DND-41 (cell line): ENCODE data around the gene SH3RF3.

Experiments used
- ATAC-seq: fragments of 200-7000 bp; cut with Tn5 transposase; 3 replicates; pipeline ENCODE4 v1.9.1; 2021; ENCODE audit warnings: low read depth; ENCODE audit not compliant: insufficient read depth
- DNase-seq: peaks from one replicate; pipeline ENCODE4 v3.0.0-alpha.2; 2020
- H2AFZ ChIP-seq: 2 replicates; pipeline ENCODE4 v1.6.0; 2012; ENCODE audit warnings: low read depth, low read length
- H3K27ac ChIP-seq: 2 replicates; pipeline ENCODE4 v1.5.1; 2012; ENCODE audit warnings: low read length, inconsistent platforms
- H3K27me3 ChIP-seq: fragments of 200-600 bp; sonication (generic); 2 replicates; pipeline ENCODE4 v1.6.0; 2012; ENCODE audit warnings: low read length, mild to moderate bottlenecking, inconsistent platforms; ENCODE audit not compliant: insufficient read depth, poor library complexity
- H3K36me3 ChIP-seq: 2 replicates; pipeline ENCODE4 v1.5.1; 2012; ENCODE audit warnings: low read length, inconsistent platforms; ENCODE audit not compliant: insufficient read depth
- H3K4me1 ChIP-seq: 2 replicates; pipeline ENCODE4 v1.5.1; 2012; ENCODE audit warnings: mild to moderate bottlenecking, low read length; ENCODE audit not compliant: insufficient read depth
- H3K4me2 ChIP-seq: 2 replicates; pipeline ENCODE4 v1.6.0; 2012; ENCODE audit warnings: mild to moderate bottlenecking, moderate library complexity, low read length, inconsistent platforms; ENCODE audit not compliant: insufficient read depth
- H3K4me3 ChIP-seq, 2 experiments: fragments of 200-600 bp in 1 of 2; shearing (Covaris generic) in 1 of 2; 2 replicates each; pipeline ENCODE4 v1.5.1; 2012 to 2016; ENCODE audit warnings: inconsistent platforms in 2 of 2, low read length in 2 of 2, mild to moderate bottlenecking in 2 of 2, low read depth in 1 of 2, moderate library complexity in 1 of 2
- H3K79me2 ChIP-seq: 2 replicates; pipeline ENCODE4 v1.6.0; 2012; ENCODE audit warnings: low read length, inconsistent platforms; ENCODE audit not compliant: insufficient read depth
- H3K9ac ChIP-seq: 2 replicates; pipeline ENCODE4 v1.6.0; 2012; ENCODE audit warnings: low read depth, mild to moderate bottlenecking, inconsistent platforms, low read length, moderate library complexity
- H3K9me3 ChIP-seq: 2 replicates; pipeline ENCODE4 v1.5.1; 2012; ENCODE audit warnings: low read length, moderate library complexity, mild to moderate bottlenecking, inconsistent platforms; ENCODE audit not compliant: insufficient read depth, severe bottlenecking
- H4K20me1 ChIP-seq: 2 replicates; pipeline ENCODE4 v1.6.0; 2012; ENCODE audit warnings: low read length; ENCODE audit not compliant: insufficient read depth
- EZH2 ChIP-seq: IDR thresholded peaks from 3 replicates; pipeline ENCODE4 v1.6.1; 2012; ENCODE audit warnings: borderline replicate concordance, low read depth, mild to moderate bottlenecking, moderate library complexity, low read length, inconsistent platforms; ENCODE audit not compliant: severe bottlenecking
- TF ChIP-seq, protein P1 (sequence below): IDR thresholded peaks from 2 replicates; pipeline ENCODE4 v1.5.1; 2012; ENCODE audit warnings: borderline replicate concordance, low read length, moderate library complexity, mild to moderate bottlenecking; ENCODE audit not compliant: poor library complexity, severe bottlenecking; ENCODE audit errors: extremely low read depth

SH3RF3 gene

DNA sequence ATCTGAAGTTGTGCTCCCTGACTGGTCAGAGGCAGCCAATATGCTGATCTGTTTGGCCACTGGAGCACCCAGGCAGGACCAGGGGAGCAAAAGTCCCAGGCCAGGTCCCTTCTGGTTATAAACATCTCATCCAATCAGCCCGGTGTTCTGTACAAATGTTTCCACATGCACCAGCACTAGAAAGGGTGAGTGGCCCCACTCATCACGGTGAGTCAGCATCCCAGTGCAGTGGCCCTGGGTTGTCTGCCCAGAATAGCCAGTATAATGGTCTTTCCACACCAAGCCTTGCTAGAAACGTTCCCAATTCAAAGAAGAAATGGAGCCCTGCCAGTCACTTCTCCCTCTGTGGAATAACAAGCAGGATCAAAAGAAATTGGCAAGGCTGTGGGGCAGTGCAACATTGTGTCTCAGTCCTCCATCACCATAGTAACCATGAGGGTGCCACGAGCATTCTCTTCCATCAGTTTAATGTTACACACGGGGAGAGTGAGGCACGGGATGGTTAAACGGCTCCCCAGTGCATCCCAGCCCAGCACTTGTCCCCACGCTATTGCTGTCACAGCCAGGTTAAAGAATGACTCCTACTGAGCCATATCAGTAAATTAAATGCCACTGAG, 309.9 kb downstream of the SH3RF3 start:
- no peaks in the 10 kb centered on the region for H3K4me1 ChIP-seq
- H2AFZ ChIP-seq: no peak overlapping the region
- ATAC-seq: no peak
- no peaks in the 10 kb centered on the region for H3K27me3 ChIP-seq
- no peak overlapping the region for H3K27ac ChIP-seq
- no peaks in the 10 kb centered on the region for H4K20me1 ChIP-seq
- H3K4me3 ChIP-seq: no peak overlapping the region
- no peaks in the 10 kb centered on the region for H3K36me3 ChIP-seq
- H3K9ac ChIP-seq: no peak overlapping the region
- TF ChIP-seq, protein P1, sequence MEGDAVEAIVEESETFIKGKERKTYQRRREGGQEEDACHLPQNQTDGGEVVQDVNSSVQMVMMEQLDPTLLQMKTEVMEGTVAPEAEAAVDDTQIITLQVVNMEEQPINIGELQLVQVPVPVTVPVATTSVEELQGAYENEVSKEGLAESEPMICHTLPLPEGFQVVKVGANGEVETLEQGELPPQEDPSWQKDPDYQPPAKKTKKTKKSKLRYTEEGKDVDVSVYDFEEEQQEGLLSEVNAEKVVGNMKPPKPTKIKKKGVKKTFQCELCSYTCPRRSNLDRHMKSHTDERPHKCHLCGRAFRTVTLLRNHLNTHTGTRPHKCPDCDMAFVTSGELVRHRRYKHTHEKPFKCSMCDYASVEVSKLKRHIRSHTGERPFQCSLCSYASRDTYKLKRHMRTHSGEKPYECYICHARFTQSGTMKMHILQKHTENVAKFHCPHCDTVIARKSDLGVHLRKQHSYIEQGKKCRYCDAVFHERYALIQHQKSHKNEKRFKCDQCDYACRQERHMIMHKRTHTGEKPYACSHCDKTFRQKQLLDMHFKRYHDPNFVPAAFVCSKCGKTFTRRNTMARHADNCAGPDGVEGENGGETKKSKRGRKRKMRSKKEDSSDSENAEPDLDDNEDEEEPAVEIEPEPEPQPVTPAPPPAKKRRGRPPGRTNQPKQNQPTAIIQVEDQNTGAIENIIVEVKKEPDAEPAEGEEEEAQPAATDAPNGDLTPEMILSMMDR: no peak
- TF ChIP-seq EZH2: no peak
- H3K9me3 ChIP-seq: peaks cover 22% of the 10 kb centered on the region
- no peak for DNase-seq
- no peaks in the 10 kb centered on the region for H3K79me2 ChIP-seq
- H3K4me2 ChIP-seq: no peak overlapping the region

DNA sequence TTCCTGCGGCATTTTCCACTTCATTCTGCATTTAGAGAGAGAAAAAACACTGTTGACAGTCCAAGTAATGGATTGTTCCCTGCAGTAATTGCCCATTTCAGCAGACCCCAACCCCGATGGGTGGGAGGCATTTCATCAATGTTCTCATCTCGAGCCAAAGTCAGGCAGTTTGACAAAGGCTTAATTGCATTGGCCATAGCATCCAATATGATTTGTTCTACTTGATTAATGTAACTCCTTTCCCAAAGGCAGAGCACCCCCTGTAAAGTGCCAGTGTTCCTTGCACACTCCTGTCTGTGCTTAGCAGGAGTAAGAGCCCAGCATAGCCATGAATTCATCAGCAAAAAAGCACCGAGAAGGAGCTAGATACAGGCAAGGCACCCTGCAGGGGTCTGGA, 310.4 kb downstream of the SH3RF3 start:
- TF ChIP-seq EZH2: no peak
- TF ChIP-seq, protein P1: no peak
- Histone ChIP-seq H3K4me3 (no peak overlapping the region), H3K4me2 (no peak overlapping the region), H3K27me3 (no peaks in the 10 kb centered on the region), H3K27ac (no peak overlapping the region), H3K36me3 (no peaks in the 10 kb centered on the region), H2AFZ (no peak overlapping the region), H3K4me1 (no peaks in the 10 kb centered on the region), H3K9me3 (peaks cover 25% of the 10 kb centered on the region), H3K79me2 (no peaks in the 10 kb centered on the region), H3K9ac (no peak overlapping the region), H4K20me1 (no peaks in the 10 kb centered on the region)
- ATAC-seq: no peak
- no peak for DNase-seq

DNA sequence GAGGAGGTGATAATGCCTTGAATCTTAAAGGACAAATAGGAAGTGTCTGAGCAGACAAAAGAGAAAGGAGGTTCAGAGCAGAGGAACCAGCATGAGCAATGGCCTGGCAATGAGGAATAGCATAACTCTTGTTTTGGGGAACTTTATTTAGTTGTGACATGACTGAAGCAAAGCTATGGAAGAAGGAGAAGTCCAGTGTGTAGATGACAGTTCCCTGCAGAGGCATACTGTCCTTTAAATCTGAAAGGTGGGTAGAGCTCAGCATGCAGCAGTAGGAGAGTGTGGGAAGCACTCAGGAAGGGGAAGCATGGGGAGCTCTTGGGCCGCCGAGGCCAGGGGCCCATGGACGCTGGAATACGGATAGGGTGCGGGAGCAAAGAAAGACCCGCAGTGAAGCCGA, 311.0 kb downstream of the SH3RF3 start:
- no peaks in the 10 kb centered on the region for H3K4me1 ChIP-seq
- H3K4me3 ChIP-seq: no peak overlapping the region
- ATAC-seq (no peak), DNase-seq (no peak)
- H3K27me3 ChIP-seq: no peaks in the 10 kb centered on the region
- no peak overlapping the region for H3K4me2 ChIP-seq
- no peak overlapping the region for H2AFZ ChIP-seq
- no peaks in the 10 kb centered on the region for H3K36me3 ChIP-seq
- no peaks in the 10 kb centered on the region for H3K79me2 ChIP-seq
- no peaks in the 10 kb centered on the region for H4K20me1 ChIP-seq
- no peak overlapping the region for H3K27ac ChIP-seq
- H3K9ac ChIP-seq: no peak overlapping the region
- TF ChIP-seq, protein P1: no peak
- no peak for TF ChIP-seq EZH2
- H3K9me3 ChIP-seq: peaks cover 31% of the 10 kb centered on the region
